Fibroblast of the aortic adventitia (primary cell): Measurements from ENCODE around the gene ESAM. TPM values are rescaled to one million over a fixed set of nuclear protein-coding genes. Genes with fewer than 3 reads are reported as not detected.
A peak's percentile ranks its signal among the peaks of the same experiment; 100 is the strongest.

Source experiments
- DNase-seq: peaks from one replicate; pipeline ENCODE4 v3.0.0-alpha.2; 2010; ENCODE audit warnings: low read depth
- H3K4me3 ChIP-seq: 2 replicates; pipeline ENCODE4 v1.5.1; 2011; ENCODE audit warnings: low read depth, mild to moderate bottlenecking, control low read depth, low read length, moderate library complexity
- CTCF ChIP-seq: IDR thresholded peaks from 2 replicates; pipeline ENCODE4 v1.5.1; 2011; ENCODE audit warnings: mild to moderate bottlenecking, low read length, control low read depth, inconsistent platforms; ENCODE audit not compliant: insufficient read depth
- total RNA-seq: library from RNA; depleted of rRNA; stranded (reverse); fragments of >200 nt; gene quantifications from 2 replicates; pipeline ENCODE4 v1.2.3, GENCODE V29; 2012; ENCODE audit warnings: low replicate concordance

The ESAM gene
- total RNA-seq, 1 donor, result 0.36 TPM

DNA sequence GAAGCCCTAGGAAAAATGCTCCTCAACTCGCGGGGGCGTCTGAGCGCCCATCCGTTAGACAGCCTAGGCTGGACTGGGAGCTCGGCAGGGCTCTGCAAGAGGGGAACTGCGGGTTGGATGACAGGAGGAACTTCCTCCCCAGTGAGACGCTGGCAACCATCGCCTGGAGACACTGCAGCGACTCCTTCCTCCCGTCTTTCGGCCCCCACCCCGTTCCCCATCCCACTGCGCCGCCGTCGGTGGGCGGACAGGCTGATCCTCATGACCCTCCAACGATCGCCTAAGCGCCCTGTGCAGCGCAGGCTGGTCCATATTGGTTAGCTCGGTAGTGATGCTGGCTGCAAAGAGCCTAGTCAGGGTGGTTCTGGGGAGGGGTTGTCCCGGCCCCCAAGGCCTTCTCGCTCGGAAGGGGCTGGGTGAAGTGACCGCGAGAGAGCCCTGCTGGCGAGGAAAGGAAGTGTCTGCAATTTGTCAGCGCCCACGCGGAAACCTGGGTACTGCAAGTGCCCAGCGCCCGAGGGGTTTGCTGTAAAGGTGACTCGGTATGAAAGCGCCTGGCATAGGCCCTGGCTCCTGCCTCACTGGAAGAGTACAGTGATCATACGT lies 21.7 kb downstream of the ESAM start:
- TF ChIP-seq CTCF, result peak; percentile 64
- DNase-seq, result peak; percentile 33

DNA sequence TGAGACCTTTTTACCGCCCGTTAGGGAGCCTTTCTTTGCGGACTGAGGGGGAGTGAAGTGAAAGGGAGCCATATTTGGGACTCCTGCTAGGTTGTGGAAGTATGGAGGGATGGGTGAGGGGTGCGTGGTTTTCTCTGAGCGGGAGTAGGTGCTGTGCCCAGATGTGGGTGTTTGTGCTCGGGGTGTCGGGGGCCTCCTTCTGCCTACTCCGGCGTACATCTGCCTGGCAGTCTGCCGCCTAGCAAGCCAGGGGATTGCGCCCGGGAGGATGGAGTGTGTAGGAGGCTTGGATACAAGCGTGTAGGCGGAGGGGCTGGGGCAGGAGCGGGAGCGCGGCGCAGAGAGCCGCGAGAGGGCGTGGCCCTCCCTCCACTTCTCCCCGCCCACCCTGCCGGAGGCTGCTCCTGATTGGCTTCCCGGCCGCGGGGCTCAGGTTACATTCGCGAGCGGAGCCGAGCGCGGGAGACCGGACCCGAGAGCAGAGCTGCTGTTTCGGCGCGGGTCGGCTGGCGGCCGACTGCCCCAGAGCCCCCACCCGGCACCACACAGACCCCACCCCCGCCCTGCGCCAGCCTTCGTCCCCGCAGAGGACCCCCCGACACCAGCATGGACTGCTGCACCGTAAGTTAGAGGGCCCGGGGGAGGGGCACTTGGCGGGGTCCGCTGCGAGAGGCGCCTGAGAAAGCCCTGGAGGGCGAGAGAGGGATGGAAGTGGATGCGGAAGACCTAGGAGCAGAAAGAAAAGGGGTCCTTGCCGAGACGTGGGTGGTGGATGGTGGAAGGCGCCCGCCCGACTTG lies 22.4 kb downstream of the ESAM start, which contains the start of gene NRGN:
Gene NRGN (plus strand): TSS at position 464 of the 798 bp plus-strand sequence. CDS start 143 bp downstream, at position 607.
- TF ChIP-seq CTCF, result no peak
- DNase-seq, result peak; percentile 77
- peak within 1 kb of the TSS; percentile 66 for H3K4me3 ChIP-seq

More for the DNA sequence above, 21.7 kb downstream of the ESAM start:
- H3K4me3 ChIP-seq, result peak overlapping the region; percentile 66

- no peak for DNase-seq
- TF ChIP-seq CTCF, result no peak
- H3K4me3 ChIP-seq, result no peak overlapping the region
These were observed 23.2 kb downstream of the ESAM start for GRCh38 chr11:124738713-124739478.

DNA sequence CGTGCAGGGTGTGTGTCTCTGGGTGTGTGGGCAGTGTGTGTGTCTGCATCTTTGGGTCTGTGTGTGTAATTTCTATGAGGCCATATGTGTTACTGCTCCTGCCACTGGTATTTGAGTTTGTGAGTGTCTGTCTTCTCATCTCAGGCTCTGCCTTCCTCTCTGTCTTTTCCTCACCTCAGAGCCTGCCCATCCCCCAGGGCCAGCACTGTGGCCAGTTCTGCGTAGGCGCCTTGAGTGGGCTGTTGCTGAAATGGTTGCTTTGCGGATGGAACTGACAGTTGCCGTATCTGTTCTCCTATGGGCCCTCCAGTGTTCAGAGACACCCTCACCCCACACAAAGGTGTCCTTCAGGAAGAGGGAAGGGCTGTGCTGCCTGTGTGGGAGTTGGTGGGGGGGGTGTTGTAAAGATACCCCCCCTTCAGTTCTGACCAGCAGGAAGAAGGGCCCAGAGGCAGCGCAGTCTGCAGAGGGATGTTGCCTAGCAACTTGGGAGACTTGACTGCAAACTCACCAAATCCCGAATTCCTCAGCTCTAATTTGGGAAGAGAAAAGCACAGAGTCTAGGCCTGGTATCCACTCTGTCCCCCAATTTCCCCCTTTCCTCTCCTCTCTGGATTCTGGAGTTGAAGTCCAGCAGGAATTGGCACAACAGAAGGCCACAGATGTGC lies 24.3 kb downstream of the ESAM start:
- no peak overlapping the region for H3K4me3 ChIP-seq
- no peak for TF ChIP-seq CTCF
- DNase-seq, result no peak

DNA sequence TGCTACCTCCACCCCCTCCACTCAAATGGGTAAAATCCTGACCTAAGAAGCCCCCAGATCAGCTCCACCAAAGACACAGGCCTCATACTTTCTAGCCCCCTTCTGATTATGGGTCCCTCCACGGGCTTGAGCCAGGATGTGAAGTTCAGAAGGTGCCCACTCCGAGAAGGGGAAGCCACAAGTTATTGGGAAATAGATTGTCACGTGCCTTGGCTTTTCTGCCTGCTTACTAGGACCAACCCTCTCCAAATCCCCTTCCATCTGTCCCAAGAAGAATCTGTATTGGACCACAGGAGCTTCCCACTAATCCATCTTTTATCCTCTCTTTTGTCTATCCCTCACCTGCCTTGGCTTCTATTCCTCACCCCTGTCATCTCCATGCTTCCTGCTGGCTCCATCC lies 25.4 kb downstream of the ESAM start:
- no peak overlapping the region for H3K4me3 ChIP-seq
- no peak for DNase-seq
- no peak for TF ChIP-seq CTCF

DNA sequence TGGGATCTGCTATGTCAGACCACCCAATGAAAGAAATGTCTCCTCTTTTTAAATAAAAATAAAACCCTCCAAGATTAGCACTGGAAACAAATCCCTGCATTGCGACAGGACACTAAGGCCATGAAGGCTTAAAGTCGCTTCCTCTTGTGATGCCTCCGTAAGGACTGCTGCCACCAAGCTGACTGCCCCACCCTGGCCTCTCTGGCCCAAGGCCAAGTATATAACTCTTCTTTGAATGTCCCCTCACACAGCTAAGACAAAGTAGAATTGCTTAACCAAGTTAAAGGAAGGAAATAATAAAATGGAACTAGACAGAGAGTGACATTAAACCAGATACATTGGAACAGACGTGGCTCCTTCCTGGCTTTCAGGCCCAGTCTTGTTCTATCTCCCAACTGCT lies 29.9 kb downstream of the ESAM start:
- no peak for DNase-seq
- H3K4me3 ChIP-seq, result no peak overlapping the region
- TF ChIP-seq CTCF, result no peak
